8988T (cell line): Measurements from ENCODE around the gene POLA2.

Source experiments
- DNase-seq: peaks from one replicate; pipeline ENCODE4 v3.0.0; 2011

The POLA2 gene

DNA sequence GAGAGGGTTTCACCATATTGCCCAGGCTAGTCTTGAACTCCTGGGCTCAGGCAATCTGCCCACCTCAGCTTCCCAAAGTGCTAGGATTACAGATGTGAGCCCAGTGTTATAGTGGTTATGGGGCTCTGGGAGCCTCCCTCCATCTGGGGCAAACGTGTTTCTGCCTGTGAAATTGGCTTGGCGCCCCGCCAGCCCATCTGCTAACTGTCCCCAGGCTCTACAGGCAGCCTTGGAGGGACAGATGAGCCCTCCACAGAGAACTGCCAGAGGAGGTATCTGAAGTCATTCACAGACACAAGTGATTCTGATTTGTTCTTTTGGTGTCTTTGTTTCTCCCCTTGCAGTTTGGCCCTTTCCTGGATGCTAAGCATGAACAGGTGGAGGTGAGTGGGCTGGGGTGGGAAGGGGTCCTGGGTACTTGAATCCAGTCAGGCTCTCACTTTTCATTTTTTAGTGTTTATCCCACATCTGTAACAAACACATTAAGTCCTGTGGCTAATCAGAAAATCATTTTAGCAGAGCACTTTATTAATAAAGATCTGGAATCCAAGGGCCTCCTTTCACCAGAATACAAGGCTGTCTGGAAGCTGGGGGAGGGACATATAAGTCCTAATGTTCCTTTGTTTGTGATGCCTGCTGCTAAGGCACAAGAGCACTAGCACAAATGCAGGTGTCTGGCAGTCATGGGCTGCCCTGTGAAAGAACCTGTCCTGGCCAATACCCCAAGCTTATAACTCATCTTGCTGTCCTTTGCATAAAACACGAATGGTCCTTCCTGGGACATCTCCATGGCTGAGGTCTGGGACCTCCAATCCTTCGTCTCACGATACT, 27.2 kb downstream of the POLA2 start:
- DNase-seq = no peak

DNA sequence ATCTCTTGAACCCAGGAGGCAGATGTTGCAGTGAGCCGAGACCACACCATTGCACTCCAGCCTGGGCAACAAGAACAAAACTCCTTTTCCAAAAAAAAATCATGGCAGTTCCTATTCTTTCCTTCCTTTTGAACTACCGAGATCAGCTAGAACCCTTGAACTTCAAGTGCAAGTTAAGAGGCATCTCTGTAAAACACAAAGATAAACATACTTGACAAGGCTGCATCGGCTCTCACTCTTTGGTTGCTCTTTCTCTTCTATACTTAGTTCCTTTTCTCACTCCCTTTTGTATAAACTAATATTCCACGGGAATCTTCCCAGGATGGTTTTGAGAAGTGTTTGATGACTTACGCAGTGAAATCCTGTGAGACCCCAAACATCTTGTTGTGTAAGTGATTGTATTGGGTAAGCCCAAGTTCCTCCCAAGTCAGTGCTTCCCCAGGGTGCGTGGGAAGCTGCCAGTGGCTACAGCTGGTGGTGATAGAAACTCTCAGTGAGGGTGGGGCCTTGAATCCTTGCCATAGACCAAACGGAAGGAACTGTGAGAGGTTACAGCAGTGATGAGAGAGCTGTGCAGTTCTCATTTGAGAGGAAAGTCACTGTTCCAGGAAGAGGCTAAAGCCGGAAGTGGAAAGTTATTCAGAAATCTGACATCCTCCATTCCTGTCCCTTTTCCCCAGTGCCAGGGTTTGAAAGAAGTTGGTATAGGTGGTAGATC, 28.8 kb downstream of the POLA2 start:
- DNase-seq = no peak

DNA sequence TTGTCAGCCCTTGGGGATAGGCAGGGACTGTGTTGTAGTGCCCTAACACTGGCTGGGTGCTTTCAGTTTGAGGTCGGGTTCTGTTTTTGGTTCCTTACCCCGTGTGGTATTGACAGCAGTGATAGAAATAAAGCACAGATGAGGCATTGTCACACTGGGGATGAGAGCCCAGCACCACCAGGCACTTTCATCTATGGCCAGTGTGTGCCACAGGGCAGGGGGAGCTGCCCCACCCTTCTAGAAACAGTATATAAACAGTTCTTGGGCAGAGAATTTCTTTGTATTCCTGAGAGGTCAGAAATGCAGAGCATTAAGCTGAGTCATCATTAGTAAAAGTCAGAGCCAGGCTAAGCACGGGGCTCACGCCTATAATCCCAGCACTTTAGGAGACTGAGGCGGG, 29.9 kb downstream of the POLA2 start:
- DNase-seq = no peak

DNA sequence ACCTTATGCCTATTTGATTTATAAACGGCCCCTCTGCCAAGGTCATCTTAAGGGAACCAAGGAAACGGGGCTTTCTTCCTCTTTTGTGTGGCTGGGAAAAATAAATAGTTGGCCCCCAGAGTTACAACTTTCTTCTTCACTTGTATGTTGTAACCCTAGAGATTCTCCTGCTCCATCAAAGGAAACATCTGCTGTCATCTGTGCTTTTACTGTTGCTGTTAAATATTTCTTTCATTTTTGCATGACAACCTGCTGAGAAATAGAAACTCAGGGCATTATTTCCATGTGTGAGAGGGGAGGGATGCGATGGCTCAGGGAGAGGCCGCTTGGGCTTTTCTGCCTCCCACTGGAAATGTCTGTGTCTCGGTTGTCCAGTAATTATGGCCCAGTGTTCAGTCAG, 31.1 kb downstream of the POLA2 start:
- DNase-seq = no peak

- no peak for DNase-seq
Measured at GRCh38 chr11:65293909-65294381, 32.2 kb downstream of the POLA2 start.

DNA sequence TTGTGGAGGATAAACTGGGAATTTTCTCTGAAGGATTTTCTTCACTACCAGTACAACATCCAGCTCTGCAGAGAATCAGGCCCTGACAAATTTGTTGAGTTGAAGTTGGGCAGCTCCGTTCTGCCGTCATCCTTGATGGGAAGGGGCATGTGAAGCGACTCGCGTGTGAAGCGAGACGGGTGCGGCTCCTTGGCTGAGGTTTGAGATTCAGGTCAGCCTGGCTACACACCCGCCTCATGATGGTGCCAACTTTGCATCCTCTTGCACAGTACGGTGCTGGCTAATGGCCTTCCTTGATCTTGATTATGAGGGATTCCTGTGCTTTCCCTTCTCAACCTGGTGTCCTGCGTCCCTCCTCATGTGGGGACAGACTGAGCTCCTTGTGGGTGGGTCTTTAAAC, 33.2 kb downstream of the POLA2 start:
- no peak for DNase-seq

DNA sequence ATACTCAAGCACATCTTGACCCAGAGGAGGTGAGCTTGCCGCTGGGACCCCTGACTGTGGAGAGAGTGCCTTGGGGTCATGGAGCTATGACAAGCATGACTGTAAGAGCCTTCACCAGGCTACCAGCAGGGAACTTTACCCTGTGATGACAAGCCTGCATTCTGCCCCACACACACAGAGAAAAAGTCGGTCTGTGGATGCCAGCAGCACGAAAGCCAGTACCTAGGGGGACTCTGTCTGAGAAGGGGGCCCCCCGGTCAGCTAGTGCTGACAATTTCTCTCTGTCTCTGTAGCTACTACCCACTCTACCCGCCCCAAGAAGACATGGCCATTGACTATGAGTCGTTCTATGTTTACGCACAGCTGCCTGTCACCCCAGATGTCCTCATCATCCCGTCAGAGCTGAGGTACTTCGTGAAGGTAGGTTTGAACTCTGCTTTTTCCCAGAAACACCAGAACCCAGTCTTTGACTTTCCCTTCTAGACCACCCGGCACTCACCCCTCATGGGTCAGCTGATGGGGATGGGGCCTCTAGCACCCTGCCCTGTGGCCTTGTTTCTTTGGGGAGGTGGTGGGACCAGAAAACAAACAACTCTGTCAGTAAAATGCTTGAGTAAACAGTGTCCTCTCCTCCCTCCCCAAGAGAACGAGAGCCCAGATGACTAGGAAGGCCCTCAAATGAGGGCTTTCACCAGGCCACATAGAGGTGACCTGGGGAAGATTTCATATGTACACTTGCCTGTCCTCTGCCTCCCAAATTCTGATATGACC, 34.0 kb downstream of the POLA2 start:
- no peak for DNase-seq

DNA sequence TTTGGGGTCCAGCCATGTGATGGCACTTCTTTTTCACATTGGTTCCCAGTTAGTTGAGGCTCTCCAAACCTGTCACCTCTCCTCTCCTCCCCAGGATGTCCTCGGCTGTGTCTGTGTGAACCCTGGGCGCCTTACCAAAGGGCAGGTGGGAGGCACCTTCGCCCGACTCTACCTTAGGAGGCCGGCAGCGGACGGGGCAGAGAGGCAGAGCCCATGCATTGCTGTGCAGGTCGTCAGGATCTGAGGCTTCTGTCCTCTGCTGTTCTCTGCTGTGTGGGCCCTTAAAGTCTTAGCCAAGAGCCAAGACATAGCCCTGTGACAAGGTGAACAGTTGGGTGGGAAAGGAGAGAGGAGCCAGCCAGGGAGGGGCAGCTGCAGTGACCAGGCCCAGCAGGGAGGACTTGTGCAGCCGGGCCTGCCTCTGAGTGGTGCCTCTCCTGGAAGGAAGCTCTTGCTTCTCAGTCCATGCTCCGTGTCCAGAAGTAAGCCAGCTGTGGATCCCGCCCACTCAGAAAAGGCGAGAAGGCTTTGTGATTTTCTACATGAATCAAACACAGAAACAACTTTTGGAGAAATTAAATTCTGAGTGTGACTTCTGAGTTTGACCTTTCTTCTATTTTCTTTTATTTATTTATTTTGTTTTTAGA, 35.4 kb downstream of the POLA2 start:
- no peak for DNase-seq

- no peak for DNase-seq
Measured at GRCh38 chr11:65298131-65298535, 36.4 kb downstream of the POLA2 start.

DNA sequence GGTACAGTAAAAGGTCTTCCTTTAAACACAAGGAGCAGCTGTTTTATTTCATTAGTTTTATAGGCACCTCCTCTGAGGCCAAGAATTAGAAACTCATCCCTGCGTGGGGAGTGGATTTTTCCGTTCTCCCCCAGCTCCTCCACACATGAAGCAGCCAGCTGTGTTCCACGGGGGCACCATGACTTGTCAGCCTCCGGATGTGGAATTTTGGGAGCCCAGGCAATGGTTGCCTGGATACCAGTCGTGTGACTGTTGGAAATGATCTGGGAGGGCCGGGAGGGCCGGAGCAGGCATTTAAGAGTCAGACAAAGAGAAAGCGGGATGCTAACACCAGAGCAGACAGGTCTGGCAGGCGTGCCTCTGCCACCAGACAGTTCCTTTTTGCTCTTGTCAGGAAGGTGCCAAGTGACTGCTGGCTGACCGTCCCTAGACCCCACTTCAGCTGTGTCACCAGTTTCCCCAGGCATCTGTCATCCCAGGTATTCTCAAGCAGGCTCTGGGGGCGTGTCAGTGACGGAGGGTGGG, 37.0 kb downstream of the POLA2 start:
- no peak for DNase-seq

- no peak for DNase-seq
Measured at GRCh38 chr11:65300621-65301275, 39.0 kb downstream of the POLA2 start.

GRCh38 chr11:65301491-65302329, 39.9 kb downstream of the POLA2 start:
- no peak for DNase-seq

DNA sequence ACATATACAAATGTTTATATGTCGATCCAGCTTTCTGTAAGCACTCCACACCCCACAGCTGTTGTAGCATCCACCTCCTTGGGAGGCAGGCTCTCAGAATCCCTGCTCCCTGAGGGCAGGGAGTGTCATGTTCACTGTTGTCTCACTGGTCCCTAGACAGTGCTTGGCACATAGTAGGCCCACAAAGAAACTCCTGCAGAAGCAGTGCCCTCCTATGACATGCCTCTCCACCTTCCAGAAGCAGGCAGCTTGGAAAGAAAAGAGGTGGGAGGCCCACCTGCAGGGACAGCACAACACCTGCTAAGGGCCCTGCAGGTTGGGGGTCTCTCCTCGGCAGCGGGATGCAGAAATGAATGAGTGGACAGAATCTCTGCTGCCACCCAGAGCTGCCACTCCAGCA, 41.8 kb downstream of the POLA2 start:
- no peak for DNase-seq

DNA sequence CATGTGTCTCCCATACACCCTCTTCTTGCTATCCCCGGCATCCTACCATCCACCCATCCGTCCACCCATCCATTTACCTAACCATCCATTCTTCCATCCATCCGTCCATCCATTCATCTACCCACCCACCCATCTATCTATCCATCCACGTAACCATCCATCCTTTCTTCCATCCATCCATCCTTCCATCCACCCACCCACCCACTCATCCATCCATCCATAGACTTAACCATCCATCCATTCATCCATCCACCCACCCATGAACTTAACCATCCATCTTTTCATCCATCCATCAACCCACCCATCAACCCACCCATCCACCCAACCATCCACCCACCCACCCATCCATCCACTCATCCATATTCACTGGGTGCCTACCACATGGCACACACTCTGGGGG, 42.3 kb downstream of the POLA2 start:
- no peak for DNase-seq

- DNase-seq = no peak
Measured at GRCh38 chr11:65304613-65305012, 42.9 kb downstream of the POLA2 start.

- no peak for DNase-seq
Measured at GRCh38 chr11:65305501-65306268, 43.9 kb downstream of the POLA2 start.

GRCh38 chr11:65307298-65308229, 45.8 kb downstream of the POLA2 start:
- DNase-seq = no peak

- no peak for DNase-seq
Measured at GRCh38 chr11:65308281-65308891, 46.6 kb downstream of the POLA2 start.

DNA sequence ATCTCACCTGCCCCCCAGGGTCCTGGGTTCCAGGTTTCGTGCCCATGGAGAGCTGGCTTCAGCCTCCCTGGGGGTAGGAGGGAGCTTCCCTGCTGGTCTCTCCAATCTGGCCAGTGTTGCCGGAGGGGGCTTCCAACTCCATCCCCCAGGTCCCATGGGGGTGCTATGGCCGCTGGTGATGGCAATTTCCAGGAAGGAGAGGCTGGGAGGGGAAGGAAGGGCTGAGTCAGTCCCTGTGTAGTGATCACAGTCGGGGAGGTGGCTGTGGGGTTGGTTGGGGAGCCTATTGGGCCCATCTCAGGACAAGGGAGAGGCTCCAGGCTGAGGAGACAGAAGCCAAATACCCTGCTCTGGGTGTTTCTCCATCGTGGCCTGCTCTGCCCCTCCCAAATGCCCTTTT, 47.2 kb downstream of the POLA2 start:
- DNase-seq = no peak
